Measurements from ENCODE around the gene DNAJC15.
A peak's percentile ranks its signal among the peaks of the same experiment; 100 is the strongest.

DNA sequence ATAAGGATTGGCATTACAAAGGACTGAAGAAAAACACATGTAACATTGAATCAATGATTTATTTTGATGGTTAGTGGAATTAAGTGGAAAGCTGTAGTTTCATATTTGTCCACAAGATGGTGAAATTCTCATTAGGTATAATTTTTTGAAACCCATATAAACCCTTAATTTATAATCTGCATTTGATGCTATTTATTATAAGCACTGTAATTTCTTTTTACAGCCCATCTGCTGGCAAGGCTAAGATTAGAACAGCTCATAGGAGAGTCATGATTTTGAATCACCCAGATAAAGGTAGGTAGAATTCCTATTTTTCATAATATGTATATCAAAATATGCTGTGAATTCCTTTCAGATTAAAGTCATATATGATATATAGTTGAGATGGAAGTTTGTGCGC lies 62.2 kb downstream of the DNAJC15 start:
- TF ChIP-seq, protein P1, sequence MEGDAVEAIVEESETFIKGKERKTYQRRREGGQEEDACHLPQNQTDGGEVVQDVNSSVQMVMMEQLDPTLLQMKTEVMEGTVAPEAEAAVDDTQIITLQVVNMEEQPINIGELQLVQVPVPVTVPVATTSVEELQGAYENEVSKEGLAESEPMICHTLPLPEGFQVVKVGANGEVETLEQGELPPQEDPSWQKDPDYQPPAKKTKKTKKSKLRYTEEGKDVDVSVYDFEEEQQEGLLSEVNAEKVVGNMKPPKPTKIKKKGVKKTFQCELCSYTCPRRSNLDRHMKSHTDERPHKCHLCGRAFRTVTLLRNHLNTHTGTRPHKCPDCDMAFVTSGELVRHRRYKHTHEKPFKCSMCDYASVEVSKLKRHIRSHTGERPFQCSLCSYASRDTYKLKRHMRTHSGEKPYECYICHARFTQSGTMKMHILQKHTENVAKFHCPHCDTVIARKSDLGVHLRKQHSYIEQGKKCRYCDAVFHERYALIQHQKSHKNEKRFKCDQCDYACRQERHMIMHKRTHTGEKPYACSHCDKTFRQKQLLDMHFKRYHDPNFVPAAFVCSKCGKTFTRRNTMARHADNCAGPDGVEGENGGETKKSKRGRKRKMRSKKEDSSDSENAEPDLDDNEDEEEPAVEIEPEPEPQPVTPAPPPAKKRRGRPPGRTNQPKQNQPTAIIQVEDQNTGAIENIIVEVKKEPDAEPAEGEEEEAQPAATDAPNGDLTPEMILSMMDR (IDR thresholded peaks at IDR 0.05), result peak; percentile 58 to 69 (median 62)
- TF ChIP-seq POLR2A (IDR thresholded peaks at IDR 0.05) (no peak), POLR2AphosphoS5 (IDR thresholded peaks at IDR 0.05) (no peak)
